Activated naive CD4-positive, alpha-beta T cell treated with anti-CD3 and anti-CD28 coated beads, Interleukin-2, amount 50 U/mL, for 72 hours (primary cell): ENCODE results near the gene PDE6A. TPM values are rescaled to one million over a fixed set of nuclear protein-coding genes. Genes with fewer than 3 reads are reported as not detected.

Experiments
- total RNA-seq, 2 donors: library from RNA; stranded (reverse); gene quantifications; one replicate each; pipeline ENCODE4 v1.2.3, GENCODE V29; 2022

The PDE6A gene
- total RNA-seq, 2 donors from 2014 or later, result not detected

Other genes starting within 250 kb of the PDE6A start
- gene PPARGC1B, start 214.5 kb downstream of the PDE6A start, total RNA-seq, result 1 to 10 TPM; 4.8 to 5.1 TPM
- gene SLC26A2, start 16.0 kb upstream of the PDE6A start, total RNA-seq, result 1 to 10 TPM; 3.9 to 8.4 TPM
- gene TIGD6, start 55.9 kb upstream of the PDE6A start, total RNA-seq, result 1 to 10 TPM; 1.9 to 3.0 TPM
- gene HMGXB3, start 55.9 kb upstream of the PDE6A start, total RNA-seq, result 10 to 100 TPM; 19.9 to 40.8 TPM
- 1 to 10 TPM in 1 of 2 donors, not detected in 1; 5.2 TPM for gene CSF1R, start 141.8 kb upstream of the PDE6A start, total RNA-seq
- under 1 TPM; 0.64 to 0.89 TPM for gene PDGFRB, start 211.1 kb upstream of the PDE6A start, total RNA-seq
- gene CDX1, start 222.0 kb upstream of the PDE6A start, total RNA-seq, result not detected
- gene SLC6A7, start 245.3 kb upstream of the PDE6A start, total RNA-seq, result not detected